Smooth muscle cell (in vitro differentiated cells): ENCODE results near the gene LINGO1. TPM values are rescaled to one million over a fixed set of nuclear protein-coding genes. Genes with fewer than 3 reads are reported as not detected.

Experiments used
- DNase-seq: peaks from one replicate; lab custom pipeline; 2025; ENCODE audit not compliant: unreplicated experiment; lab: John Stamatoyannopoulos, UW
- H2AFZ ChIP-seq: fragments of 200-600 bp; sonication (generic); 2 replicates; pipeline ENCODE4 v1.6.0; 2016; ENCODE audit warnings: antibody characterized with exemption, low read depth, mild to moderate bottlenecking
- H3F3A ChIP-seq: fragments of 200-600 bp; sonication (generic); 2 replicates; pipeline ENCODE4 v1.6.0; 2017; ENCODE audit warnings: antibody characterized with exemption, low read depth
- H3K27ac ChIP-seq: fragments of 200-600 bp; sonication (generic); 2 replicates; pipeline ENCODE4 v1.5.1; 2016; ENCODE audit warnings: low read depth, mild to moderate bottlenecking
- H3K27me3 ChIP-seq: fragments of 200-600 bp; sonication (generic); 2 replicates; pipeline ENCODE4 v1.6.1; 2016; ENCODE audit warnings: low read depth, mild to moderate bottlenecking
- H3K36me3 ChIP-seq: fragments of 200-600 bp; sonication (generic); 2 replicates; pipeline ENCODE4 v1.5.1; 2016; ENCODE audit warnings: low read depth
- H3K4me1 ChIP-seq: fragments of 200-600 bp; sonication (generic); 2 replicates; pipeline ENCODE4 v1.5.1; 2016; ENCODE audit warnings: low read depth
- H3K4me2 ChIP-seq: fragments of 200-600 bp; sonication (generic); 2 replicates; pipeline ENCODE4 v1.6.0; 2016; ENCODE audit warnings: mild to moderate bottlenecking
- H3K4me3 ChIP-seq: fragments of 200-600 bp; sonication (generic); 2 replicates; pipeline ENCODE4 v1.5.1; 2016; ENCODE audit warnings: mild to moderate bottlenecking
- H3K79me2 ChIP-seq: fragments of 200-600 bp; sonication (generic); 2 replicates; pipeline ENCODE4 v1.6.0; 2016; ENCODE audit warnings: low read depth, mild to moderate bottlenecking
- H3K9ac ChIP-seq: fragments of 200-600 bp; sonication (generic); 2 replicates; pipeline ENCODE4 v1.6.0; 2016; ENCODE audit warnings: low read depth
- H3K9me3 ChIP-seq: fragments of 200-600 bp; sonication (generic); replicated peaks from 2 replicates; pipeline ENCODE4 v1.5.1; 2016; ENCODE audit warnings: low read depth
- H4K20me1 ChIP-seq: fragments of 200-600 bp; sonication (generic); 2 replicates; pipeline ENCODE4 v1.6.0; 2016; ENCODE audit warnings: low read depth
- CTCF ChIP-seq: fragments of 200-600 bp; sonication (generic); IDR thresholded peaks from 2 replicates; pipeline ENCODE4 v1.5.1; 2017; ENCODE audit warnings: borderline replicate concordance, mild to moderate bottlenecking, antibody characterized with exemption; ENCODE audit not compliant: insufficient read depth, poor library complexity, severe bottlenecking
- WGBS: methylation state at CpG from one replicate; pipeline ENCODE4 v1.1.7; 2016; ENCODE audit warnings: low lambda C conversion rate; 5-methylcytosine and 5-hydroxymethylcytosine counted together
- polyA plus RNA-seq: library from polyadenylated mRNA; unstranded; fragments of >200 nt; fragmentation: Nextera tagmentation; extraction: Ambion mirVana; gene quantifications from 2 replicates; pipeline ENCODE4 v1.2.1, GENCODE V29; 2016
- total RNA-seq: library from RNA; depleted of rRNA; stranded (reverse); fragments of >200 nt; gene quantifications from 2 replicates; pipeline ENCODE4 v1.2.3, GENCODE V29; 2014

Gene LINGO1
- total and polyA plus RNA-seq, 2 experiments from 2014 or later, result 3.5 to 13.4 TPM

GRCh38 chr15:77581896-77582569, 50.7 kb downstream of the LINGO1 start:
- peaks cover 6% of the 10 kb centered on the region for H3K4me1 ChIP-seq
- no peaks in the 10 kb centered on the region for H3K79me2 ChIP-seq
- no peaks in the 10 kb centered on the region for H4K20me1 ChIP-seq
- no peak overlapping the region for H3K4me2 ChIP-seq
- no peaks in the 10 kb centered on the region for H3K27me3 ChIP-seq
- H3K27ac ChIP-seq, result no peak overlapping the region
- 93% methylated on average over 18 of the region's 18 CpGs for WGBS
- H3F3A ChIP-seq, result no peaks in the 10 kb centered on the region
- no peak for TF ChIP-seq CTCF
- no peaks in the 10 kb centered on the region for H3K9me3 ChIP-seq
- H2AFZ ChIP-seq, result no peak overlapping the region
- no peak for DNase-seq
- H3K36me3 ChIP-seq, result no peaks in the 10 kb centered on the region
- no peak overlapping the region for H3K9ac ChIP-seq
- no peak overlapping the region for H3K4me3 ChIP-seq

- no peaks in the 10 kb centered on the region for H3K27me3 ChIP-seq
- no peaks in the 10 kb centered on the region for H3F3A ChIP-seq
- H3K9ac ChIP-seq, result no peak overlapping the region
- no peaks in the 10 kb centered on the region for H3K79me2 ChIP-seq
- TF ChIP-seq CTCF, result no peak
- DNase-seq, result no peak
- H3K4me2 ChIP-seq, result no peak overlapping the region
- H4K20me1 ChIP-seq, result no peaks in the 10 kb centered on the region
- no peak overlapping the region for H3K27ac ChIP-seq
- WGBS, result 89% methylated on average over 16 of the region's 16 CpGs
- H3K9me3 ChIP-seq, result no peaks in the 10 kb centered on the region
- H3K36me3 ChIP-seq, result no peaks in the 10 kb centered on the region
- no peak overlapping the region for H3K4me3 ChIP-seq
- no peak overlapping the region for H2AFZ ChIP-seq
- peaks cover 6% of the 10 kb centered on the region for H3K4me1 ChIP-seq
Measured at GRCh38 chr15:77580996-77581682, 51.6 kb downstream of the LINGO1 start.

GRCh38 chr15:77579498-77580188, 53.1 kb downstream of the LINGO1 start:
- Histone ChIP-seq H3K27ac (no peak overlapping the region), H2AFZ (no peak overlapping the region), H3K79me2 (no peaks in the 10 kb centered on the region), H3K36me3 (no peaks in the 10 kb centered on the region), H3K4me3 (no peak overlapping the region), H3K9me3 (no peaks in the 10 kb centered on the region), H3K27me3 (no peaks in the 10 kb centered on the region), H3K4me1 (peaks cover 6% of the 10 kb centered on the region), H3F3A (no peaks in the 10 kb centered on the region), H4K20me1 (no peaks in the 10 kb centered on the region), H3K9ac (no peak overlapping the region), H3K4me2 (no peak overlapping the region)
- 95% methylated on average over 13 of the region's 13 CpGs for WGBS
- no peak for DNase-seq
- no peak for TF ChIP-seq CTCF
